GM19238 (cell line): ENCODE results near the gene GGN.
A peak's percentile ranks its signal among the peaks of the same experiment; 100 is the strongest.
"Not testable (repeated sequence)": the region's sequence is repeated elsewhere in the genome, so short reads cannot be mapped to it uniquely, and the experiment has no call there.

Source experiments
- DNase-seq: peaks from one replicate; pipeline ENCODE4 v3.0.0; 2011; ENCODE audit warnings: low spot score; ENCODE audit not compliant: insufficient read length

The GGN gene

DNA sequence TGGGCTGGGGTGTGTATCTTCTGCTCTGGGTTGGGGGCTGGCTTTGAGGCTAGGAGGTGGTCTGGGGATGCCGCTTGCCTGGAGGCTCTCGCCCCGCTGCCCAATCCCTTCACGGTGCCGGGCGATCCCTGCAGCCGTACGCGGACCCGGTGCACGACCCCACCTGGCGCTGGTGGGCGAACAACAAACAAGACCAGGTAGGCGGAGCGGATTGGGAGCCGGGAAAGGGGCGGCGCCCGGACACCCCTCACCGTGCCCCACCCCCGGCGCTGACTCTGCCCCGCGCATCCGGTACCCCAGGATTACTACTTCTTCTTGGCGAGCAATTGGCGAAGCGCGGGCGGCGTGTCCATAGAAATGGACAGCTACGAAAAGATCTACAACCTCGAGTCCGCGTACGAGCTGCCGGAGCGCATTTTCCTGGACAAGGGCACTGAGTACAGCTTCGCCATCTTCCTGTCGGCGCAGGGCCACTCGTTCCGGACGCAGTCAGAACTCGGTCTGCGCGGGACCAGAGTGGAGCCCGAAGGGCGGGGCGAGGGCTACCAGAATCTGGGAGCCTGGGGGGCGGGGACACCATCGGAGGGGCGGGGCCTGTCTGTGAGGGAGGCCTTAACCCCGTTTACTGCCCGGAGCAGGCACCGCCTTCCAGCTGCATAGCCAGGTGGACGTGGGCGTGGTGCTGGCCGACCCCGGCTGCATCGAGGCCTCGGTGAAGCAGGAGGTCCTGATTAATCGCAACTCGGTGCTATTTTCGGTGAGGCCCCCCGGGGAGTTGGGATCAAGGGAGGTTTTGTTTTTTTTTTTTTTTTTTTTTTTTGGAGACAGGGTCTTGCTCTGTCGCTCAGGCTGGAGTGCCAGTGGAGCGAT is 25.5 kb downstream of the GGN start:
- peak; percentile 60 for DNase-seq

DNA sequence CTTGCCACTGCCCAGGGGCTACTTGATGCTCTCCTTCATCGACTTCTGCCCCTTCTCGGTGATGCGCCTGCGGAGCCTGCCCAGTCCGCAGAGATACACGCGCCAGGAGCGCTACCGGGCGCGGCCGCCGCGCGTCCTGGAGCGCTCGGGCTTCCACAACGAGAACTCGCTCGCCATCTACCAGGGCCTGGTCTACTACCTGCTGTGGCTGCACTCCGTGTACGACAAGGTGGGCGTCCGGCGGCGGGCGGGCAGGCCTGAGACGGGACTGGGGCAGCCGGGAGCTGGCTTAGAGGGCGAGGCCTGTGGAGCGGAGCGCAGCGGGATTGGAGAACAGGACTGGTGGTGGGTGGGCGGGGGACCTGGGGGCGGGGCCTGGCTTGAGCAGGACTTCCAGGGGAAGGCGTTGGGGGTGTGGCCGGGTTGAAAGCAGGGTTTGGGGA is 26.2 kb downstream of the GGN start:
- peak; percentile 63 for DNase-seq

DNA sequence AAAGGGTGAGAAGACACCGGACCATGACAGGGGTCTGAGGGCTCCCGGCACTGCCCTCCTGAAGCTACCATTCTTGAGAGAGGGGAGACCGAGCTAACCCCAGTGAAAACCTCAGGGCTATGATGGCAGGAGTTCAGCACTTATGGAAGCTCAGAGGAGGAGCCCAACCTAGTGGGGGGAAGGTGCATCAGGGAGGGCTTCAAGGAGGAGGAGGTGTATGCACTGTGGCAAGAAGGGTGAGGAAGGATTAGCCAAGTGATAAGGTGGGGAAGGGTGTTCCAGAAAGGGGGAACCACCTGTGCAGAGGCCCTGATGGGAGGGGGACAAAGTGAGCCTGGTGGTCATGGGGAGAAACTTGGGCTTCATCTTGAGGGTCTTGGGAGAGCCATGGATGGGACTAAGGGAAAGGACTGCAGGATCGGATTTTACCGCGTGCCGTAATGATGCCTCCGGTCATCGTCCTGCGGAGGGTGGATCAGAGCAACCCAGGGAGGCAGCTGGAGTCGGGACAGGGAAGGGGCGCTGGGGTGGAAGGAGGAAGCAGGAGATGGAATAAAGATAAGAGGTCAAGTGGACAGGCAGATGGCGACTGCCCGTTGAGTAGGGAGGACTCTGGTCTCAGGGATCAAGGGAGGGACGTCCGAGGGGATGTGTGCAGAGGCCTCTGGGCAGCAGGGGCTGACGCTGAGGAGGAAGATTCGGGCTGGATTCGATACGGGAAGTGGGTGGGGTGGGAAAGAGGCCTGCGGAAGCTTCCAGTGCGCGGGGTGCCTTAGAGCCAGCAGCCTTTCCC is 26.8 kb downstream of the GGN start:
- no peak for DNase-seq

DNA sequence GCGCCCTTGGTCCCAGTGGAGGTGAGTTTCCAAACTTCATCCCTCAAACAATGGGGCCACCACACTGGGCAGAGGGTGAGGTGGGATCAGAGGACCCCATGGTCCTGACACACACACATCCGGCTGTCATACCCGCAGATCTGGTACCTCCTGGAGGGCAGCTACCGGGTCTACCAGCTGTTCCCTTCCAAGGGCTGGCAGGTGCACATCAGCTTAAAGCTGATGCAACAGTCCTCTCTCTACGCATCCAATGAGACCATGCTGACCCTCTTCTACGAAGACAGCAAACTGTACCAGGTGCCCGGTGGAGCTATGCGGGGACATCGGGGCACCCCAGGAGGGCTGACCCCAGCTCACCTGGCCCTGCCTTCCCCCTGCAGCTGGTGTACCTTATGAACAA is 27.5 kb downstream of the GGN start:
- DNase-seq: no peak

DNA sequence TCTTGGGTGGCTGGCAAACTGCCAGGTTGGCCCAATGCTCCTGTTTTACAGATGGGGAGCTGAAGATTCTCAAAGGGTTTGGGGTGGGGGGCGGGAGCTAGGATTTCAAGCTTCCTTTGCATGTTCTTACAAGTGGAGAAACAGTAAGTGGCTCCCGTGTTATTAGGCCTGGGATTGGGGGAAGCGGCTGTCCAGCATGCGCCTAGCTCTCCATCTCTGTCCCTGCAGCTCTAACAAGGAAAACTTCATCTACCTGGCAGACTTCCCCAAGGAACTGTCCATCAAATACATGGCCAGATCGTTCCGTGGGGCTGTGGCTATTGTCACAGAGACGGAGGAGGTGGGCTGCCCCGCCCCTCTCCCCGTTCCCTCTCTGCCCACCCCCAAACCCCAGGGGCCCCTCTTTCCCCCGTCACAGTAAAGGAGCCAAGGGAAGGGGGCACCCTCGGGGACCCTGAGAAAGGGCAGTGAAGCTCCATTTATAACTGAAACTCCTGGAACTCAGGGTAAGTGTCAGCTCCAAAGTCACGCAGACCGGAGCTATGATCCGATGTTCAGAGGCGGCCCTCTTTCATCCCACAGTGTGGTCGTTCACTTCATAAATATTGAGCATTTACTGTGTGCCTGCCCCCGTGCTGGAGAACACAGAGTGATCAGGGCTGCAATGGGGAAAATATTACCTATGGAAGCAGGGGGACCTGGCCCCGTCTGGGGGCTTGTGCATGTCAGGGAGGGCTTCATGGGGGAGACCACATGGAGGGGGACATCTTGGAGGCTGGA is 28.4 kb downstream of the GGN start:
- no peak for DNase-seq

DNA sequence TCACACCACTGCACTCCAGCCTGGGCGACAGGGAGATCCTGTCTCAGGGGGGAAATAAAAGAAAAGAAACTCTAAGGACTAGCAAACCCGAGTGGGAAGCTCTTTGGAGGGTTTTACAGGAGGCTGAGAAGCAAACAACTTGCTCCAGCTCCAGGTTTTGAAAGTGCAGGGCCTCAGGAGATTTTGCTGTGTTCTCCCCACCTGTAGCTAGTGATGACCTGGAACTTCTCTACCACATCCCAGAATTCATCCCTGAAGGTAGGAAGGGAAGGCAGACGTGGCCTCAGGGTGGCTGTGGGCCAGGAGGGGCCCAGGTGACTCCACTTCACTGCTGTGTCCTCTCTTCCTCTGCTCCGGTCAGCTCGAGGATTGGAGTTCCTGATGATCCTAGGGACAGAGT is 29.8 kb downstream of the GGN start:
- no peak for DNase-seq

DNA sequence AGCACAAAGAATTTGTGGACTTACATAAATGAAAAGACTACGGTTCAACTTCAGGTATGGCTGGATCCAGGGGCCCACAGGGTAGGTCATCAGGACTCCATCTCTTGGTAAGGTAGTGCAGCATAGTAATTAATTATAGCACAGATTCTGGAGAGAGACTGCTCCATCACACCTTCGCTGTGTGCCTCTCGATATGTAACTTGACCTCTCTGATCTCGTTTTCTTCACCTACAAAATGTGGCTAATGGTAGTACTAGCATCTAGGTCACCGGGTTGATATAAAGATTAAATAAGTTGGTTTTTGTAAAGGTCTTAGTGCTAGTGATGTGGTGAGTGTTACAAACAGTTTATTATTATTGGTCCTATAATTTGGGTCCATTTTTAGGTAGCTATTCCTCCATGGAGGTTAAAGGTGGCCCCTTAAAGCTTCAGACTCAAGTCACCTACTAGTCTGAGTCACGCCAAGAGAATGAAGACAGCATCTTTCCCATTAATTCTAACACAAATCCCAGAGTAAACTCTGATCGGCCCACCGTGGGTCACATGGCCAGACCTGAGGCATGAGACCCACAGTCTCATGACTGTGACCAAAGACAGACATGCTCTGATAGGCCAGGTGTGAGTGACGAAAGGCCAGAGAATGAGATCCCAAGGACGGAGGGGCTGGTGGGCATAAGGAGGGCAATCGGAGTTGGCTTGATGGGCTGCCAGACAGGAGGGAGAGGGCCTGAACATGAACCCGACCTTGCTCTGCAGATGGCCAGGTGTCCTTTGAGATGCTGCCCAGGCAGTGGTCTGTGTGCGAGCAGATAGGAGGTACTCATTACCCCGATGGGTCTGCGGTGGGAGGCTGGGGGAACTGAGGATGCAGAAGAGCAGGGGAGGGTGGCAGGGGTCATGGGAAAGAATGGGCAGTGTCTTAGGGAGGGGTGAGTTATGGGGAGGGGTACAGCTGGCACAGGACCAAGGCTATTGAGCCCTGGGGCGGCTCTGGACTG is 31.8 kb downstream of the GGN start:
- no peak for DNase-seq

DNA sequence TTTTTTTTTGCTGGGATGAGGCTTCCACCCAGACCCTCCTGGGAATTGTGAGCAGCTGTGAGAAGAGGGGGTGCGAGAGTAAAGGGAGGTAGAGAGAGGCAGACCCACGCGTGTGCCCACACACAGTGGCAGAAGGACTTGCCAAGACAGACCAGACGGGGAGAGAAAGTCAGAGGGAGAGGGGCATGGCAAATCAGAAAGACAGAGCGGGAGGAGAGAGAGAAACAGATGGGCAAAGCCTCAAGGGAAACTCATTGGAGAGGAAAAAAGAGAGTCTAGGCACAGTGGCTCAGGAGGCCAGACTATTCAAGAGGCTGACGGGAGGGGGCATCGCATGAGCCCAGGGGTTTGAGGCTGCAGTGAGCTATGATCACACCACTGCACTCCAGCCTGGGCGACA is 35.2 kb downstream of the GGN start:
- no peak for DNase-seq

DNA sequence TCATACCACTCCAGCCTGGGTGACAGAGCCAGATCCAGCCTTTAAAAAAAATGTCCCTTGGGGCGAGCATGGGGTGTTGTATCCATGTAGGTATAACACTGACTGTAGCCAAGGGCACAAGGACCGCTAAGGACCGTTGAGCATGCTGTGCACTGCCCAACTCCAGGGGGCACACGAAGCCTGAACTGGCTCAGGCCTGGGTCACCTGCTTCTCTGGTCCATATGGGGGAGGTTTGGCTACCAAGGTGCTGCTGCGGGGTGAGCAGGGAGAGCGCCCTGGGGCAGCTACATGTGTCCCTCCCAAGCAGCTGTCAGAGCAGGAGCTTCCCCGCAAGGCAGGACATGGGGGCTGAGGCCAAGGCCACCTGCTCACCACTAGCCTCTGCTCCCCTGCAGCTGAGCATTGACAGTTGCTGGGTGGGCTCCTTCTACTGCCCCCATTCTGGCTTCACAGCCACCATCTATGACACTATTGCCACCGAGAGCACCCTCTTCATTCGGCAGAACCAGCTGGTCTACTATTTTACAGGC is 35.9 kb downstream of the GGN start:
- DNase-seq: no peak

DNA sequence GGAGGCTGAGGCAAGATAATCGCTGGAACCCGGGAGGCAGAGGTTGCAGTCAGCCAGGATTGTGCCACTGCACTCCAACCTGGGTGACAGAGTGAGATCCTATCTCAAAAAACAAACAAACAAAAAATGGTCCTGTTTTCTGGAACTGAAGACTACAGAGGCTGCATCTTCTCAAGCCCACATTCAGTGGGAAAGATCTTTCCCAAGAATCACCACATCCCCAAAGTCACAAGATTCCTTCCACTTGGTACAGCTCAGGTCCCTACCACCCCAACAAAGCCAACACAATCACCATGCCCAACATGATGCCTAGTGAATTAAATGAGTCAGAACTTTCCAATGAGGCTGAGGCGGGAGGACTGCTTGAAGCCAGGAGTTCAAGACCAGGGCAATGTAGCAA is 37.0 kb downstream of the GGN start:
- no peak for DNase-seq

DNA sequence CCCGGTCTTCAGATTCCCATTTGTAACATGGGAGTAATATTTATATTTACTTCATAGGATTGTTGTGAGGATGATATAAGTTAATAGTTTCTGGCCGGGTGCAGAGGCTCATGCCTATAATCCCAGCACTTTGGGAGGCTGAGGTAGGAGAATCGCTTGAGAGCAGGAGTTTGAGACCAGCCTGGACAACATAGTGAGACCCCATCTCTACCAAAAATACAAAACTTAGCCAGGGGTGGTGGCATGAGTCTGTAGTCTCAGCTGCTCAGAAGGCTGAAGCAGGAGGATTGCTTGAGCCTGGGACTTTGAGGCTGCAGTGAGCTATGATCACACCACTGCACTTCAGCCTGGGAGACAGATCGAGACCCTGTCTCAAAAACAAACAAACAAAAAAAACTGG is 41.0 kb downstream of the GGN start:
- no peak for DNase-seq

DNA sequence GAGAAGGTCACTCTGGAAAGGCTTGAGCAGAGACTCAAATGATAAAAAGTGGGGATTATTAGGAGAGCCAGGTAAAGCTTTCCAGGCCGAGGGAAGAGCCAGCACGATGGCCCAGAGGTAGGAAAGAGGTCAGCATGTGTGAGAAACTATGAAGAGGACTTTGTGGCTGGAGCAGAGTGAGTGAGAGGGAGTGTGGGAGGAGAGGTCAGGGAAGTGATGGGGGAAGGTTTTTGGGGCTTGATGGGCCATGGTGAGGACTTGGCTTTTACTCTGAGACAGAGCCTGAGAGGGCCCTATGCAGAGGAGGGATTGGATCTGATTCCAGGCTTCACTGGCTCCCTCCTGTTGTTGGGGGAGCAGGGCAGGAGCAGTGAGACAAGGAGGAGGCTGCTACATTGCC is 46.9 kb downstream of the GGN start:
- DNase-seq: no peak

DNA sequence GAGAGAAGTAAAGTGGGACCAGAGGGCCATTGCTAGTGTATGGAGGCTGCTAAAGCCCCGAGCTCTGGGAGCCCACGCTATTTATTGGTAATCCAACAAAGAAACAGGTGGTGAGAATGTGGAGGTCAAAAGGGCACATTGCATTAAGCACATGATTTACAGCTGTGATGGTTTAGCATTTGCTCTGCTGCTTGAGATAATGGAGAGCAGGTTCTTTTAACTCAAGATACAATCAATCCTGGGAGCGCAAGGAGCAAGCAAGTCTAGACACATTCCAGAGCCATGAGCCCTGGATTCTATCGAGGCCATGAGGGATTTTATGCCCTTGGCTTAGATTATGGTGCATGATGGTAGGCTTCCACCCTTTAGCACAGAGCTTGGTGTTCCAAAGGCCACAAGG is 48.8 kb downstream of the GGN start:
- DNase-seq: not testable (repeated sequence)

DNA sequence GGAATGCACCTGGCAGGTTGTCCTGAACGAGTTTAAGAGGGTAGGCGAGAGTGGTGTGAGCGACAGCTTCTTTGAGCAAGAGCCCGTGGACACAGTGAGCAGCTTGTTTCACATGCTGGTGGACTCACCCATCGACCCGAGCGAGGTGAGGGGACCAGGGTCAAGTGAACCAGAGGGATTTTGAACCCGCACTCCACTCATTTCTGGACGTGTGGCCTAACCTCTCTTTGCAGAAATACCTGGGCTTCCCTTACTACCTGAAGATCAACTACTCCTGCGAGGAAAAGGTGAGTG is 50.5 kb downstream of the GGN start:
- DNase-seq: no peak

DNA sequence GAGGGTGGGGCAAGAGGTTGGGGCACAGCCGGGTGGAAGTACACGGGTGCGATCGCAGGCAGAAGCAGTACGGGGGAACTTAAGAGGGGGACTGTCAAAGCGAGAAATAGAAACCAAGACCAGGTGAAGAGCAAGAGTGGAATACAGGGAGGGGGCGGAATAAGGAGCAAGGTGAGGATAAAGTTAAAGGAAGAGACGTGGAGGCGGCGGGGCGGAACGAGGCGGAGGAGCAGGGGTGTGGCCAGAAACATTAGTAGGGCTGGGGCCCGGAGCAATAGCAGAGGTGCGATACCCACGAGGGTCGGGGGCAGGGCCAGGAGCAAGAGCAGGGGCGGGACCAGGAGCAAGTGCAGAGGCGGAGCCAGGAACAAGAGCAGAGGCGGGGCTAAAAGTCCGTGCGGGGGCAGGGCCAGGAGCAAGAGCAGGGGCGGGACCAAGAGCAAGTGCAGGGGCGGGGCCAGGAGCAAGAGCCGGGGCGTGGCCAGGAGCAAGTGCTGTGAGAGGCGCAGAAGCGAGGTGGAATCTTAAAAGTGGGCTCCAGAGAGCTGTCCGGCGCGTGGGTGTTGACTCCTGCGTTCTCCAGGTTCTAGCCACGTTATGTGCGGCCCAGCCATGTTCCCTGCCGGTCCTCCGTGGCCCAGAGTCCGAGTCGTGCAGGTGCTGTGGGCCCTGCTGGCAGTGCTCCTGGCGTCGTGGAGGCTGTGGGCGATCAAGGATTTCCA is 51.0 kb downstream of the GGN start:
- peak; percentile 76 for DNase-seq

DNA sequence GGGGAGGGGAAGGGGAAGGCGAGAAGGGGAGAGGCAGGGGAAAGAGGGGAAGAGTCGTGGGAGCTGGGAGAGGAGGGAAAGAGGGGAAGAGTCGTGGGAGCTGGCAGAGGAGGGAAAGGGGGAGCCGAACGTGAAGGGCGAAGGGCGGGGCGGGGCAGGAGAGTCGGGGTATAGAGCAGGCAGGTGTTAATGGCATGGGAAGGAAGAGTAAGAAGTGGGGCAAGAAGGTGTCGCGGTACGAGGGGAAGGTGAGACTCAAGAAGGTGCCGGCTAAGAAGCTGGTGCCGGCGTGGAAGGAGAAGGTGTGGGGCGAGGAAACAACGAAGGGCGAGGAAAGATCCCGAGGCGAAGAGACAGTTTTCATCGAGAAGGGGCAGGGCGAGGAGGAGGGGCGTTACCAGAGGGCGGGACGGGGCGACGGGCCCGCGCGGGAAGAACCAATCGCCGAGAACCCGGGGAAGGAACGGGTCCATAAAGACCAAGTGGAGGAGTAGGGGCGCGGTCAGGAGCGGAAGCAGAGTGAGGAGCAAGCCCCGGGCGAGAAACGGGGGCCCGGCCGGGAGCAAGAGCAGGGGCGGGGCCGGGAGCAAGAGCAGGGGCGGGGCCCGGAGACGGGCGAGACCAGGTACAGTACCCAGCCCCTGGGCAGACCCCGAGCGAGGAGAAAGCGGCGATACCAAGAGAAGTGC is 51.7 kb downstream of the GGN start:
- DNase-seq: peak; percentile 95
